8988T (cell line): Measurements from ENCODE around the gene SERF2.
A peak's percentile ranks its signal among the peaks of the same experiment; 100 is the strongest.
"Not testable (repeated sequence)": the region's sequence is repeated elsewhere in the genome, so short reads cannot be mapped to it uniquely, and the experiment has no call there.

Experiments
- DNase-seq: peaks from one replicate; pipeline ENCODE4 v3.0.0; 2011

SERF2 gene

GRCh38 chr15:43794269-43795037, 2.3 kb downstream of the SERF2 start:
- no peak for DNase-seq

- DNase-seq = no peak
Measured at GRCh38 chr15:43795197-43795596, 3.1 kb downstream of the SERF2 start.

GRCh38 chr15:43795997-43796396, 3.9 kb downstream of the SERF2 start:
- DNase-seq = no peak

GRCh38 chr15:43796566-43796965, 4.4 kb downstream of the SERF2 start:
- no peak for DNase-seq

GRCh38 chr15:43799209-43799944, 7.3 kb downstream of the SERF2 start:
- DNase-seq = no peak

- no peak for DNase-seq
Measured at GRCh38 chr15:43799945-43800285, 7.8 kb downstream of the SERF2 start, which contains the start of gene SERINC4. Gene SERINC4, minus strand, starts transcription at chr15:43800220. Its CDS starts 234 bp downstream, at chr15:43799986.

- DNase-seq = peak; percentile 44
Measured at GRCh38 chr15:43800286-43801141, 8.4 kb downstream of the SERF2 start, which contains the start of gene HYPK. Gene HYPK, plus strand, starts transcription at chr15:43800599. Its CDS starts 24 bp downstream, at chr15:43800623.

GRCh38 chr15:43802676-43803075, 10.6 kb downstream of the SERF2 start:
- not testable (repeated sequence) for DNase-seq

- DNase-seq = no peak
Measured at GRCh38 chr15:43808435-43808950, 16.4 kb downstream of the SERF2 start.

- no peak for DNase-seq
Measured at GRCh38 chr15:43808960-43809678, 17.0 kb downstream of the SERF2 start.

- not testable (repeated sequence) for DNase-seq
Measured at GRCh38 chr15:43815064-43815463, 22.9 kb downstream of the SERF2 start.

- no peak for DNase-seq
Measured at GRCh38 chr15:43821505-43821904, 29.4 kb downstream of the SERF2 start.

- DNase-seq = peak; percentile 57
Measured at GRCh38 chr15:43824302-43825246, 32.5 kb downstream of the SERF2 start, which contains the start of gene MFAP1. Gene MFAP1, minus strand, starts transcription at chr15:43824690. Its CDS starts 121 bp downstream, at chr15:43824569.

- DNase-seq = not testable (repeated sequence)
Measured at GRCh38 chr15:43825305-43825704, 33.2 kb downstream of the SERF2 start.

GRCh38 chr15:43826029-43826507, 33.9 kb downstream of the SERF2 start:
- no peak for DNase-seq

- peak; percentile 37 for DNase-seq
Measured at GRCh38 chr15:43826508-43827341, 34.6 kb downstream of the SERF2 start, which contains the start of gene WDR76. Gene WDR76, plus strand, starts transcription at chr15:43827002. Its CDS starts 31 bp downstream, at chr15:43827033.

GRCh38 chr15:43828061-43828657, 36.0 kb downstream of the SERF2 start:
- DNase-seq = no peak

GRCh38 chr15:43829951-43830540, 37.9 kb downstream of the SERF2 start:
- not testable (repeated sequence) for DNase-seq
